Trophoblast cell (in vitro differentiated cells and primary cell): ENCODE data around the gene UBE2I.
A peak's percentile ranks its signal among the peaks of the same experiment; 100 is the strongest.

Experiments used
- DNase-seq, 2 donors: peaks; one replicate each; pipeline ENCODE4 v3.0.0-alpha.2; 2016
- H2AFZ ChIP-seq: 2 replicates; pipeline ENCODE4 v1.6.1; 2013; ENCODE audit warnings: low read length, moderate library complexity, mild to moderate bottlenecking; ENCODE audit not compliant: insufficient read depth, poor library complexity
- H2AK5ac ChIP-seq: 2 replicates; pipeline ENCODE4 v1.6.1; 2013; ENCODE audit warnings: mild to moderate bottlenecking, low read length
- H2BK120ac ChIP-seq: 2 replicates; pipeline ENCODE4 v1.6.1; 2013; ENCODE audit warnings: low read length, mild to moderate bottlenecking, moderate library complexity; ENCODE audit not compliant: insufficient read depth, poor library complexity
- H2BK12ac ChIP-seq: 2 replicates; pipeline ENCODE4 v1.6.1; 2013; ENCODE audit warnings: mild to moderate bottlenecking, low read length, moderate library complexity
- H2BK5ac ChIP-seq: 2 replicates; pipeline ENCODE4 v1.6.1; 2013; ENCODE audit warnings: low read length, low read depth, moderate library complexity, mild to moderate bottlenecking; ENCODE audit not compliant: poor library complexity
- H3K14ac ChIP-seq: 2 replicates; pipeline ENCODE4 v1.6.1; 2013; ENCODE audit warnings: mild to moderate bottlenecking, low read length
- H3K18ac ChIP-seq: 2 replicates; pipeline ENCODE4 v1.6.1; 2013; ENCODE audit warnings: mild to moderate bottlenecking, low read length
- H3K23ac ChIP-seq: 2 replicates; pipeline ENCODE4 v1.6.1; 2013; ENCODE audit warnings: low read length
- H3K27ac ChIP-seq: 2 replicates; pipeline ENCODE4 v1.5.1; 2013; ENCODE audit warnings: low read depth, mild to moderate bottlenecking, inconsistent platforms, low read length, moderate library complexity
- H3K27me3 ChIP-seq: 2 replicates; pipeline ENCODE4 v1.6.1; 2013; ENCODE audit warnings: inconsistent platforms, mild to moderate bottlenecking, low read length, moderate library complexity; ENCODE audit not compliant: insufficient read depth
- H3K36me3 ChIP-seq, 2 experiments: 1 replicate in 1 of 2; 2 replicates in 1 of 2; pipeline ENCODE4 v1.6.1; 2013; ENCODE audit warnings: low read length in 2 of 2, mild to moderate bottlenecking in 2 of 2, moderate library complexity in 1 of 2; ENCODE audit not compliant: insufficient read depth in 2 of 2, control insufficient read depth in 1 of 2
- H3K4ac ChIP-seq: 2 replicates; pipeline ENCODE4 v1.6.1; 2013; ENCODE audit warnings: low read depth, mild to moderate bottlenecking, low read length, moderate library complexity
- H3K4me1 ChIP-seq, 2 experiments: 1 replicate in 1 of 2; 2 replicates in 1 of 2; pipeline ENCODE4 v1.6.1; 2013; ENCODE audit warnings: low read length in 2 of 2, mild to moderate bottlenecking in 2 of 2, moderate library complexity in 1 of 2; ENCODE audit not compliant: insufficient read depth in 2 of 2, control insufficient read depth in 1 of 2
- H3K4me2 ChIP-seq: 2 replicates; pipeline ENCODE4 v1.6.1; 2013; ENCODE audit warnings: inconsistent platforms, mild to moderate bottlenecking, low read length, moderate library complexity
- H3K4me3 ChIP-seq: 2 replicates; pipeline ENCODE4 v1.5.1; 2013; ENCODE audit warnings: mild to moderate bottlenecking, low read depth, low read length, inconsistent platforms
- H3K79me1 ChIP-seq: one replicate; pipeline ENCODE4 v1.6.1; 2013; ENCODE audit warnings: low read length
- H3K79me2 ChIP-seq: 2 replicates; pipeline ENCODE4 v1.6.1; 2013; ENCODE audit warnings: low read length, mild to moderate bottlenecking; ENCODE audit not compliant: control insufficient read depth, insufficient read depth, poor library complexity
- H3K9ac ChIP-seq: 2 replicates; pipeline ENCODE4 v1.6.1; 2013; ENCODE audit warnings: mild to moderate bottlenecking, low read length
- H3K9me3 ChIP-seq: 2 replicates; pipeline ENCODE4 v1.6.1; 2013; ENCODE audit warnings: low read depth, mild to moderate bottlenecking, control low read depth, inconsistent platforms, low read length; ENCODE audit not compliant: insufficient read depth
- H4K12ac ChIP-seq: 2 replicates; pipeline ENCODE4 v1.6.1; 2013; ENCODE audit warnings: low read depth, mild to moderate bottlenecking, low read length, moderate library complexity
- H4K8ac ChIP-seq: 2 replicates; pipeline ENCODE4 v1.6.1; 2013; ENCODE audit warnings: low read depth, mild to moderate bottlenecking, low read length, moderate library complexity
- H4K91ac ChIP-seq: one replicate; pipeline ENCODE4 v1.6.1; 2013; ENCODE audit warnings: low read depth, mild to moderate bottlenecking, low read length, moderate library complexity
- WGBS: extraction: QIAGEN DNeasy Blood & Tissue Kit; methylation state at CpG from one replicate; pipeline ENCODE4 v1.1.7; 2013; ENCODE audit warnings: missing lambda C conversion rate; ENCODE audit not compliant: insufficient read length, insufficient coverage; ENCODE audit errors: extremely low coverage; 5-methylcytosine and 5-hydroxymethylcytosine counted together

Gene UBE2I

DNA sequence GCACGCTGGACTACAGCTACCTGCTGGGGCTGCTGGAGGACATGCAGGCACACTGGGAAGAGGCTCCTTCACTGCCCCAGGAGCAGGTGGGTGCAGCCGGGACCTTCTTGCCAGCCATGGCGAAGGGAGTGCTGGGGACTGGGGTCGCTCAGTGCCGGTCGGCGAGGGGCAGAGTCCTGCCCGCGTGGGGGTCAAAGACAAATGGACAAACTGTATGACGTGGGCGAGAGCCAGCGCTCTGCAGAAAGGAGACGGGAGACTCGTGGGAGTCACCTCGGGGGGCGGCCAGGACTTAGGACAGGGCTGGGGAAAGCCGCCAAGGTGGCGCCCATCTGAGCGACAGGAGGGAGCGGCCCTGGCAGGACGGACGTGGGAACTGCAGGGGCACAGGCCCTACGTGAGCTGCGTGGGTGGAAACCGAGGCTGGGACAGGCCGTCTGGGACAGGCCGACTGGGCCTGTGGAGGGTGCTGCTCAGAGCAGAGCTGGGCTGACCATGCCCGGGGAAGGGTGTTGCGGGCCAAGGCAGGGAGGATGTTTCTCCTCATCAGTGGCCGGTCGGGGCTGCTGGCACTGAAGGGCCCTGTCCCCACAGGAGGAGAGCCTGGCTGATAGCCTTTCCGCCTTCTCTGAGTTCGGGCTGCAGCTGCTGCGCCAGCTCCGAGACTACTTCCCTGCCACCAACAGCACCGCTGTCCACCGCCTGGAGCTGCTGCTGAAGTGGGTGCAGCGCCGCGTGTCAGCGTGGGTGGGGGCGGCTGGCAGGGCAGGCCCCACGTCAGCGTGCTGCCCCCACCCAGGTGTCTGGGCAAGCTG, 34.2 kb downstream of the UBE2I start:
- Histone ChIP-seq H4K91ac (no peak overlapping the region), H3K27me3 (no peaks in the 10 kb centered on the region), H4K12ac (no peak overlapping the region), H2BK12ac (no peak overlapping the region), H3K9ac (no peak overlapping the region), H2AFZ (no peak overlapping the region), H2BK5ac (no peak overlapping the region), H3K18ac (no peak overlapping the region), H3K4me1 (peaks cover 0 to 4% of the 10 kb centered on the region in 2 experiments), H3K9me3 (peaks cover 8% of the 10 kb centered on the region), H3K4me3 (no peak overlapping the region), H2AK5ac (no peak overlapping the region), H3K4me2 (peak overlapping the region; percentile 41), H3K23ac (no peak overlapping the region), H3K79me2 (no peaks in the 10 kb centered on the region), H3K36me3 (peaks cover 12% of the 10 kb centered on the region in 2 experiments), H3K4ac (no peak overlapping the region), H3K14ac (no peak overlapping the region), H2BK120ac (no peak overlapping the region), H3K27ac (no peak overlapping the region), H3K79me1 (no peaks in the 10 kb centered on the region), H4K8ac (no peak overlapping the region)
- no peak for DNase-seq
- no CpG with 5 or more reads among the region's 44 CpGs for WGBS

DNA sequence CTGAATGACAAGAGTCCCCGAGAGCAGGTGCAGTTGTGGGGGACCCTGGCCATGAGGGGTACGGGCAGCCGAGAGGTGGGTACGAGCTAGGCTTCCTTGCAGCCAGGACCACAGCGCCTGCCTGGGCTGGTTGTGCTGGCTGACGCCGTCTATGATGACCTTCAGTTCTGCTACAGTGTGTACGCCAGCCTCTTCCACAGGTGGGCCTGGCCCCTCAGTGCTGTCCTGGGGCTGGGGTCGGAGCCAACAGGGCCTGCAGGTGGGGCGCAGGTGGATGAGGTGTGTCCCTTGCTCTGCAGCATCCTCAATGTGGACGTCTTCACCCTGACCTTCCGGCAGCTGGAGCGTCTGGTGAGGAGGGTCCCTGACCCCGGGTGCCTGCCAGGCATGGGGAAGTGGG, 35.1 kb downstream of the UBE2I start:
- no peak overlapping the region for H3K27ac ChIP-seq
- H2AFZ ChIP-seq: no peak overlapping the region
- peaks cover 20 to 21% of the 10 kb centered on the region in 2 experiments for H3K36me3 ChIP-seq
- H3K9ac ChIP-seq: no peak overlapping the region
- H3K4me1 ChIP-seq: peaks cover 0 to 4% of the 10 kb centered on the region in 2 experiments
- no peak overlapping the region for H4K8ac ChIP-seq
- no peak overlapping the region for H3K23ac ChIP-seq
- DNase-seq: no peak
- no CpG with 5 or more reads among the region's 14 CpGs for whole genome bisulfite sequencing
- H2BK5ac ChIP-seq: no peak overlapping the region
- H2BK12ac ChIP-seq: no peak overlapping the region
- no peak overlapping the region for H3K4me3 ChIP-seq
- H3K14ac ChIP-seq: no peak overlapping the region
- H3K18ac ChIP-seq: no peak overlapping the region
- no peak overlapping the region for H3K4ac ChIP-seq
- H3K27me3 ChIP-seq: no peaks in the 10 kb centered on the region
- no peaks in the 10 kb centered on the region for H3K79me2 ChIP-seq
- no peak overlapping the region for H2AK5ac ChIP-seq
- no peak overlapping the region for H4K12ac ChIP-seq
- no peaks in the 10 kb centered on the region for H3K79me1 ChIP-seq
- H2BK120ac ChIP-seq: no peak overlapping the region
- peaks cover 8% of the 10 kb centered on the region for H3K9me3 ChIP-seq
- no peak overlapping the region for H4K91ac ChIP-seq
- H3K4me2 ChIP-seq: no peak overlapping the region

DNA sequence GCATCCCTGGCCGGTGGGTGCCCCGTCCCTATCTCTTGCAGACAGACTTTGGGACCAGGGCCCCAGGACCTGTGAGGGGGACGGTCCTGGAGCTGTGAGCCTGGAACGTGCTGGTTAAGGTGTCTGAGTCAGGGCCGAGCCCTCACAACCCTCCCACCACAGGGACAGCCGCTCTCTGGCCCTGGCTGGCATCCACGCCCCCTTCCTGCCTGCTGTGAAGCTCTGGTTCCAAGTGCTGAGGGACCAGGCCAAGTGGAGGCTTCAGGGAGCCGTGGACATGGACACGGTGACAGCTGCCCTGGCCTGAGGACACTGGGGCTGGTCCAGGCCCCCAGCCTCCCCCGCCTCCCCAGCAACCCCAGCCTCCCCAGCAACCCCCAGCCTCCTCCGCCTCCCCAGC, 35.7 kb downstream of the UBE2I start:
- DNase-seq: no peak
- WGBS: no CpG with 5 or more reads among the region's 11 CpGs

DNA sequence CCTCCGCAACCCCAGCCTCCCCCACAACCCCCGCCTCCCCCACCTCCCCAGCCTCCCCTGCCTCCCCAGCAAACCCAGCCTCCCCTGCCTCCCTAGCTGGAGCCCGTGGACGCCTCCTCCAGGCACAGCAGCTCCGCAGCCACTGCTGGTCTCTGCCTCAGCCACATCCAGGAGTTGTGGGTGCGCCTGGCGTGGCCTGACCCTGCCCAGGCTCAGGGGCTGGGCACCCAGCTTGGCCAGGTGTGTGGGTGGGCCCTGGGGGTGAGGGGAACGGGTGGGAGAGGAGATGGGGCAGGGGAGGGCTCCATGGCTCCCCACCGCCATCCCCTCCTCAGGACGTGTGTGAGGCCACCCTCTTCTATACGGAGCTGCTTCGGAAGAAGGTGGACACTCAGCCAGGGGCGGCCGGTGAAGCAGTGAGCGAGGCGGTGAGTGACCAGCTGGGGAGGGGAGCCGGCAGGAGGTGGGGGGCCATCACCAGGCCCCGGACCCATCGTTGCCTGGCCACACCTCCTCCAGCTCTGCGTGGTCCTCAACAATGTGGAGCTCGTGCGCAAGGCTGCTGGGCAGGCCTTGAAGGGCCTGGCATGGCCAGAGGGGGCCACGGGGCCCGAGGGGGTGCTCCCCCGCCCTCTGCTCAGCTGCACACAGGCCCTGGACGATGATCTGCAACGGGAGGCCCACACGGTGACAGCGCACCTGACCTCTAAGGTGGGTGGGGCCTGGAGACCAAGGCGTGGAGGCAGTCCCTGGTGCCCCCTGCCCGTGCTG, 36.4 kb downstream of the UBE2I start:
- Histone ChIP-seq H3K18ac (no peak overlapping the region), H3K36me3 (peaks cover 31 to 32% of the 10 kb centered on the region in 2 experiments)

More for the DNA sequence above, 35.7 kb downstream of the UBE2I start:
- Histone ChIP-seq H3K27ac (no peak overlapping the region), H4K8ac (no peak overlapping the region), H3K14ac (no peak overlapping the region), H3K23ac (no peak overlapping the region), H3K4me1 (peaks cover 0 to 4% of the 10 kb centered on the region in 2 experiments), H3K79me2 (no peaks in the 10 kb centered on the region), H3K4ac (no peak overlapping the region), H3K4me3 (no peak overlapping the region), H2BK5ac (no peak overlapping the region), H2AFZ (no peak overlapping the region), H4K91ac (no peak overlapping the region), H3K9ac (no peak overlapping the region), H3K27me3 (no peaks in the 10 kb centered on the region), H2BK120ac (no peak overlapping the region), H3K79me1 (no peaks in the 10 kb centered on the region), H2AK5ac (no peak overlapping the region), H3K4me2 (no peak overlapping the region), H3K36me3 (peaks cover 26 to 27% of the 10 kb centered on the region in 2 experiments), H2BK12ac (no peak overlapping the region), H3K9me3 (peaks cover 5% of the 10 kb centered on the region), H4K12ac (no peak overlapping the region), H3K18ac (no peak overlapping the region)

More for the DNA sequence above, 36.4 kb downstream of the UBE2I start:
- Histone ChIP-seq H3K9me3 (peaks cover 2% of the 10 kb centered on the region), H3K79me1 (no peaks in the 10 kb centered on the region), H3K79me2 (no peaks in the 10 kb centered on the region), H2BK5ac (no peak overlapping the region), H4K8ac (no peak overlapping the region), H3K27ac (no peak overlapping the region), H4K91ac (no peak overlapping the region), H2BK120ac (no peak overlapping the region), H2AFZ (no peak overlapping the region), H3K4me1 (peaks cover 4 to 8% of the 10 kb centered on the region in 2 experiments), H2BK12ac (no peak overlapping the region), H4K12ac (peak overlapping the region; percentile 44), H3K9ac (no peak overlapping the region), H3K14ac (no peak overlapping the region), H3K4ac (no peak overlapping the region), H3K4me3 (no peak overlapping the region), H3K23ac (no peak overlapping the region), H3K27me3 (no peaks in the 10 kb centered on the region), H2AK5ac (no peak overlapping the region), H3K4me2 (no peak overlapping the region)
- no peak for DNase-seq
- WGBS: no CpG with 5 or more reads among the region's 31 CpGs
